Spleen (tissue), 11 donors: ENCODE results near the gene MEF2C. TPM values are rescaled to one million over a fixed set of nuclear protein-coding genes. Genes with fewer than 3 reads are reported as not detected.

Experiments used
- DNase-seq: peaks from one replicate; pipeline ENCODE4 v3.0.0-alpha.2; 2020
- H3K27ac ChIP-seq, 8 donors: fragments of 200-600 bp; sonication (generic) in 7 of 8; 1 replicate in 4 of 8; 2 replicates in 4 of 8; pipeline versions ENCODE4 v1.5.0 to v1.8.0; 2016 to 2021; ENCODE audit warnings: inconsistent platforms in 4 of 8, mild to moderate bottlenecking in 4 of 8, moderate library complexity in 1 of 8
- H3K27me3 ChIP-seq, 7 donors: fragments of 200-600 bp; sonication (generic) in 6 of 7; replicated peaks in 1 of 7; 1 replicate in 4 of 7; 2 replicates in 3 of 7; pipeline versions ENCODE4 v1.5.0 to v1.8.0; 2016 to 2021; ENCODE audit warnings: inconsistent platforms in 3 of 7, mild to moderate bottlenecking in 1 of 7
- H3K36me3 ChIP-seq, 6 donors: fragments of 200-600 bp; sonication (generic) in 5 of 6; 1 replicate in 4 of 6; 2 replicates in 2 of 6; pipeline versions ENCODE4 v1.5.0 to v1.8.0; 2016 to 2021; ENCODE audit warnings: inconsistent platforms in 2 of 6
- H3K4me1 ChIP-seq, 6 donors: fragments of 200-600 bp; sonication (generic) in 5 of 6; 1 replicate in 3 of 6; 2 replicates in 3 of 6; pipeline versions ENCODE4 v1.5.0 to v1.8.0; 2016 to 2021; ENCODE audit warnings: inconsistent platforms in 3 of 6
- H3K4me3 ChIP-seq, 8 donors: fragments of 200-600 bp; sonication (generic) in 7 of 8; 1 replicate in 4 of 8; 2 replicates in 4 of 8; pipeline versions ENCODE4 v1.5.0 to v1.8.0; 2016 to 2021; ENCODE audit warnings: inconsistent platforms in 4 of 8, mild to moderate bottlenecking in 4 of 8, moderate library complexity in 2 of 8
- H3K9me3 ChIP-seq, 8 donors: fragments of 200-600 bp; sonication (generic) in 7 of 8; 1 replicate in 4 of 8; 2 replicates in 4 of 8; pipeline versions ENCODE4 v1.5.0 to v1.8.0; 2016 to 2021; ENCODE audit warnings: inconsistent platforms in 4 of 8
- CTCF ChIP-seq, 11 experiments: fragments of 200-600 bp in 7 of 11; fragments of 450-650 bp in 4 of 11; sonication (generic) in 4 of 11; IDR thresholded peaks in 8 of 11; conservative IDR thresholded peaks in 3 of 11; 1 replicate in 7 of 11; 2 replicates in 4 of 11; pipeline versions ENCODE4 v1.4.0 to v1.8.0; 2016 to 2021; ENCODE audit warnings: antibody characterized with exemption in 11 of 11, inconsistent platforms in 4 of 11, mild to moderate bottlenecking in 1 of 11
- POLR2A ChIP-seq, 3 donors: fragments of 450-650 bp; IDR thresholded peaks; one replicate each; pipeline ENCODE4 v1.5.1; 2017; ENCODE audit warnings: antibody characterized with exemption in 3 of 3, mild to moderate bottlenecking in 1 of 3
- POLR2AphosphoS5 ChIP-seq, 3 donors: sonication (generic); formaldehyde crosslinking; IDR thresholded peaks; one replicate each; pipeline ENCODE4 v1.5.1; 2017; ENCODE audit warnings: antibody characterized with exemption in 3 of 3
- WGBS, 5 donors: extraction: QIAGEN DNeasy Blood & Tissue Kit in 3 of 5; methylation state at CpG; one replicate each; pipeline versions ENCODE4 v1.1.5 to v1.1.7; 2013 to 2018; 5-methylcytosine and 5-hydroxymethylcytosine counted together
- intact Hi-C: fragments of 100-400 bp; cut with DNase I; formaldehyde crosslinking; loops from one replicate; pipeline ENCODE4 v1.15.0; 2023; ENCODE audit warnings: low total_unique reads
- polyA plus RNA-seq, 3 donors: library from polyadenylated mRNA; stranded (reverse); fragments of 200-250 nt; gene quantifications; one replicate each; pipeline ENCODE4 v1.2.1, GENCODE V29; 2013
- total RNA-seq, 7 donors: library from RNA; depleted of rRNA in 3 of 7; stranded (reverse); fragments of >200 nt in 3 of 7; fragmentation: NEBNext Ultra II Directional in 4 of 7; extraction: Animal tissue kit (Norgen Biotek cat#: 25700) in 4 of 7; gene quantifications; one replicate each; pipeline versions ENCODE4 v1.1.0 to v1.2.1, GENCODE V29; 2016 to 2021
- donor health status: healthy with polysubstance abuse.
- donor health status: DM: no; HTN: no; CAD: no; lungs with moderate emphysema.
- donor health status: DM: no; HTN: no; CAD: no.
- donor health status: Bipolar disorder and iron deficiency.
- donor health status: healthy.
- donor health status: DM: no; HTN: no; CAD: no.
- donor health status: DM: yes; HTN: yes; CAD: no.

Gene MEF2C
- total and polyA plus RNA-seq, 10 donors: 19.3 to 153 (median 120) TPM

DNA sequence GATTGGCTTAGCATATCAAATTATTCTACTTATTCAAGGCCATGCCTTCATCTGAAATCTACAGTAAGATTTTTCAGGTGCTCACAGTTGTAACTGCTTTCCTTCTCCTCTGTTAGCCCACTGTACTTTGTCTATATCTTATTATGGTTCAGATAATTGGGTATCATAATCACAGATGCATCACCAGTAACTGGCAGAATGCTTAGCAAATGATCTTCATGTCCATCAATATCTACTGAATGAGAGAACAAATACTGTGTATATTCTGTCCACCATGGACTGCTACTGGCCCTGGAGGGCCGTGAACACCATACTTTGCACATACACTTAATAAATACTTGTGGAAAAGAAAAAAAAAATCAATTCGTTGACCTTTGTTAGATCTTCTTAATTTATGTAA, 96.2 kb downstream of the MEF2C start:
- TF ChIP-seq POLR2AphosphoS5 (IDR thresholded peaks at IDR 0.05) (no peak), POLR2A (IDR thresholded peaks at IDR 0.05) (no peak), CTCF (IDR thresholded peaks at IDR 0.05 in 8 of 11, conservative IDR thresholded peaks at IDR 0.05 in 3 of 11) (no peak)
- Histone ChIP-seq H3K4me1 (peaks cover 0 to 62% (median 34%) of the 10 kb centered on the region in 6 donors), H3K27me3 (no peaks in the 10 kb centered on the region), H3K27ac (peak overlapping the region in 5 of 8 donors; percentile 14 to 71 (median 61)), H3K36me3 (peaks cover 0 to 16% (median 0%) of the 10 kb centered on the region in 6 donors), H3K9me3 (no peaks in the 10 kb centered on the region), H3K4me3 (no peak overlapping the region)
- no peak for DNase-seq
- intact Hi-C loops: no loop called here
- WGBS, 5 donors: 78 to 97% (median 87%) methylated on average over 2 of the region's 2 CpGs

DNA sequence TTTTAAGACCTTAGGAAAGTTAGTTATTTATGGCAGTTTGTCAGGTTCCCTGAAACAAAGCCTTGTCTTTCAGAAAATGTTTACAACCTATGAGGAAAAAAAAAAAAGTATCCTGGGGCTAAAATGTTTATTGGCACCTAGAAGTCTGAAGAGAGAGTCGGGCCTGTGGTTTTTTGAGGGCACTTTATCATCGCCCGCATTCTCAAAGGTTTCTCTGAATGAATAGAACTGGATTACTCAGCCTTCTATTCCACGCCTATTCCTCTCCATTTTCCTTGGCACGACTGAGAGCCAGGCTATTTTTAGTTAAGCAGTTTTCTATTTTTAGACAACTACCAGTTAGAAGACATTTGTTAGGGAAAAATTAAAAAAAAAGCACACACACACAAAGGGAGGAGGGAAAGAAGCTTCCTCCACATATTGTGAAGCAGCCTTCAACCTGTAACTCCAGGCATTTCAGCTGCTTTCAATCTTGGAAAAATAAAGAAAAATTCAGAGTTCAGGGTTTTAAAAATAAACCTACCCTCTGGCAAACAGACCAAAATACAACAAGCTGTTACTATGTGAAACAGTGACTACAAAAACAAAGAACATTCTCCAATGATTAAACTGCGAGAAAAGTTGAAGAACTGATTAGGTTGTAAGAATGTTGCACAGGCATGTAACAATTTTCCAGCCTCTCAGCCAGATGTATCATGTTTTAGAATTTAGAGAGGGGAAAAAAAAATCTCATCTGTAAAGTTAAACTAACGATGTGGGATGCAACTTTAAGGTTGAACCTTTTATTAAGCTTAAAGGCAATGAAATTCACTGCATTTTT, 97.0 kb downstream of the MEF2C start:
- Histone ChIP-seq H3K9me3 (no peaks in the 10 kb centered on the region), H3K4me1 (peaks cover 0 to 68% (median 34%) of the 10 kb centered on the region in 6 donors), H3K36me3 (peaks cover 0 to 16% (median 0%) of the 10 kb centered on the region in 6 donors), H3K27me3 (no peaks in the 10 kb centered on the region), H3K4me3 (peak overlapping the region in 1 of 8 donors; percentile 1), H3K27ac (peak overlapping the region in 7 of 8 donors; percentile 43 to 71 (median 61))
- 20 to 31% (median 25%) methylated on average over 7 of the region's 7 CpGs for WGBS, 5 donors
- intact Hi-C loops: no loop called here
- no peak for DNase-seq
- no peak for TF ChIP-seq POLR2AphosphoS5 (IDR thresholded peaks at IDR 0.05)
- TF ChIP-seq CTCF (IDR thresholded peaks at IDR 0.05 in 8 of 11, conservative IDR thresholded peaks at IDR 0.05 in 3 of 11): no peak
- no peak for TF ChIP-seq POLR2A (IDR thresholded peaks at IDR 0.05)

- Histone ChIP-seq H3K4me1 (peaks cover 0 to 80% (median 31%) of the 10 kb centered on the region in 6 donors), H3K27me3 (no peaks in the 10 kb centered on the region), H3K4me3 (no peak overlapping the region), H3K36me3 (peaks cover 0 to 15% (median 0%) of the 10 kb centered on the region in 6 donors), H3K27ac (no peak overlapping the region), H3K9me3 (no peaks in the 10 kb centered on the region)
- no peak for DNase-seq
- 28 to 64% (median 56%) methylated on average over 4 of the region's 4 CpGs for WGBS, 5 donors
- intact Hi-C loops: no loop called here
- TF ChIP-seq POLR2AphosphoS5 (IDR thresholded peaks at IDR 0.05) (no peak), CTCF (IDR thresholded peaks at IDR 0.05 in 8 of 11, conservative IDR thresholded peaks at IDR 0.05 in 3 of 11) (no peak), POLR2A (IDR thresholded peaks at IDR 0.05) (no peak)
Observed at GRCh38 chr5:88782571-88782970, 100.4 kb downstream of the MEF2C start.

DNA sequence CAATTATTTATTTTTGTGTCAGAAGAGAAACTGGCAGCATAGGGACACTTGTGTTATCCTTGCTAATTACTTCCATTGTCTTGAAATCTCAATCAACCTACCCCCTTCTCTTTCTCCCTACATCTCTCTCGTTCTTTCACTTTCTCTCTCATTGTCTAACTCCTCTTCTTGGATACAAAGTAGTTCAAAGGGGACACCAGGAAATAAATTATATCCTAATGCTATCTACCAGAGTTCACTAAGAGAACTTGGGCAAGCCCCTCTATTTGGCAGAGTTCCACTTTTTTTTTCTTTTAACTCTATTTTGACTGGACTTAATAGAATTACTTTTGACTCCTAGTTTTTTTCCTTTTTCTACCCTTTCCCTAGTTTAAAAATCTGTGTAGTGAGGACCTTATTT, 102.2 kb downstream of the MEF2C start:
- intact Hi-C loops: no loop called here
- no peak for DNase-seq
- H3K4me1 ChIP-seq: peaks cover 0 to 61% (median 15%) of the 10 kb centered on the region in 6 donors
- TF ChIP-seq CTCF (IDR thresholded peaks at IDR 0.05 in 8 of 11, conservative IDR thresholded peaks at IDR 0.05 in 3 of 11): no peak
- no peak for TF ChIP-seq POLR2A (IDR thresholded peaks at IDR 0.05)
- TF ChIP-seq POLR2AphosphoS5 (IDR thresholded peaks at IDR 0.05): no peak
- H3K36me3 ChIP-seq: peaks cover 0 to 26% (median 0%) of the 10 kb centered on the region in 6 donors
- no peak overlapping the region for H3K4me3 ChIP-seq
- 42 to 65% (median 45%) methylated on average over 1 of the region's 1 CpG for WGBS, 5 donors
- no peaks in the 10 kb centered on the region for H3K27me3 ChIP-seq
- no peak overlapping the region for H3K27ac ChIP-seq
- H3K9me3 ChIP-seq: no peaks in the 10 kb centered on the region
